NCI-H526 treated with DMSO at 0.1 percent for 48 hours (cell line): ENCODE data around the gene ITPK1.

Experiments used
- DNase-seq: peaks from one replicate; lab custom pipeline; 2025; lab: John Stamatoyannopoulos, UW

The ITPK1 gene

DNA sequence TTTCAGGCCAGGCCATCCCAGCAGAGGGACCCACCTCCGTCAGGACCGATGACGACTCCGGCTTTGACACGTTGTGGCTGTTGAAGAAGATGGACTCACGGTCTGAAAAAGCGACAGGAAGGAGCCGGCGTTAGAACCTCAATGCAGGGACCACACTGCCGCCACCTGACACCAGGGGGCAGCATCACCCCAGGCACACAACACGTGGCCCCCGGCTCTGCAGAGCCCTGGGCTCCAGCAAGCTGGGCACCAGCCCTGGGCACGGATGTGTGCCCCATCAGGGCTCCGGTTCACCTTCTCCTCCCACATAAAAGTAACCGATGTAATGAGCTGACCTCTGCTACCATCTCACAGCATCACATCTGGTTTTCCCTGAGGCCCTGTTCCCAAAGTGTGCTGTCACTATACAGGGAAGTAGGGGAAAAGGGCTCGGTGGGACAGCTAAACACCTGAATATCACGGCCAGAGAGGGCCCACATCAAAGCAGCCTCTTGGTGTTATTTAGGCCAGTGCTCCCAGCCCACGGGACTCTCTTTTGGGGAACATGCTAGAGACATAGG is 163.7 kb downstream of the ITPK1 start:
- DNase-seq: peak; percentile 39

GRCh38 chr14:92951261-92951660 is 164.5 kb downstream of the ITPK1 start:
- DNase-seq: no peak

DNA sequence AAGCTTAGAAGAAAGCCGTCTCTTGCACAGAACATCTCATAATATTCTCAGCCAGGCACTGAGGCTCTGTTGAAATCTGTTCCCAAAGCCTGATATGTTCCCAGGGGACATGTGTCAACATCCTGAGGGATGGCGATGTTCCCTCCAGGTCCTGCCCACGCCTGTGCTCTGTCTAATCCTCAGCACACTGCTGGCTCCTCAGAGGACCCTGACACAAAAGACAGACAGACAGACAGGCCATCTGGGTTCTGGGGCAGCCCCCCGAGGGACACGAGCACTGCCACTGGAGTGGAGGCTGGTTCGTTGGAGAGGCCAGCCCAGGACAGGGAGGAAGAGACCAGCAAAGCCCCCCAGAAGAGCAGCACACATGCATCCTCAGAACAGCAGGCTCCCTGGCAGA is 165.0 kb downstream of the ITPK1 start:
- DNase-seq: no peak

GRCh38 chr14:92950193-92950540 is 165.6 kb downstream of the ITPK1 start:
- DNase-seq: no peak

DNA sequence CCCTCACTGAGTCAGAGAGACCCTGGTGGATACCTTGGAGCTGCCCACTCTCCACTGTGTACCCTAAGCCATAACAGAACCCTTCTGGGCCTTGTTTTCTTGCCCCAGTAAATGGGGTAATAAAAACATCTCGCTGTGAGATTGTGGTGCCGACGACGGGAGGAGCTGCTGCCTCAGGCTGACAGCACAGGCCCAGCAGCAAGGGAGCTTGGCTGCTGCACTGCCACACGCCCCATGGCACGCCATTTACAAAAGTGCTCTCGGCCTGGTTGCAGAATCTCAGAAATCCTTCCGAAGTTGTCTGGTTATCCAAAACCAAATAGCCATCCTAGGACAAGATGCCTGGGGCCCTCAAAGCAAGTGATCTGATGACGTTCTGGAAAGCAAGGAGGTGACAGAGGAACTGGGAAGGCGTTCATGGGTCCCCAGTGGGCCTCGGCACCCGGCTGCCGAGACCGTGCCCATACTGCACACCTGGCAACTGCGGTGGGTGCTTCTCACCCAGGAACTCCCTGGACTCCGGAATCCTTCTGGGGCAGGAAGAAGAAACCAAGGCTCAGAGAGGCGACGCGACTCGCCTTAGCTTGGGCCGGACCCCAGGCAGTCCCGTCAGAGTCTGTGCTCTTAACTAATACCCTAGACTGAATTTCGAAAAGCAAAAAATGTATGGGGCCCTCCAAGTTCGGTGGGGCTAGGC is 166.1 kb downstream of the ITPK1 start:
- no peak for DNase-seq

DNA sequence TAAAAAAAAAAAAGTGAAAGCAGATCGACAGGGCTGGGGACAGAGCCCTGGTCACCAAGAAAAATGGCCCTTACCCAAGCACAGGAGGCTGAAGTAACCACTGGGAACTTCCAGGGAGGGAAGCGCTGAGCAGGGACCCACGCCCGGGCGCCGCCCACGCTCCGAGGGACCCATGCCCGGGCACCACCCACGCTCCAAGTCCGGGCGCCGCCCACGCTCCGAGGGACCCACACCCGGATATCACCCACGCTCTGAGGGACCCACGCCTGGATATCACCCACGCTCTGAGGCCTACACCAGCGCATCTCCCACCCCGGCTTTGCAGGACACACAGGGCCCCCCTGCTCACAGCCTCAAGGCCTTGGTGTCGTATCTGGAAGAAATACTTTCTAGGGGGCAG is 167.1 kb downstream of the ITPK1 start:
- no peak for DNase-seq

GRCh38 chr14:92946847-92947545 is 168.7 kb downstream of the ITPK1 start:
- no peak for DNase-seq

DNA sequence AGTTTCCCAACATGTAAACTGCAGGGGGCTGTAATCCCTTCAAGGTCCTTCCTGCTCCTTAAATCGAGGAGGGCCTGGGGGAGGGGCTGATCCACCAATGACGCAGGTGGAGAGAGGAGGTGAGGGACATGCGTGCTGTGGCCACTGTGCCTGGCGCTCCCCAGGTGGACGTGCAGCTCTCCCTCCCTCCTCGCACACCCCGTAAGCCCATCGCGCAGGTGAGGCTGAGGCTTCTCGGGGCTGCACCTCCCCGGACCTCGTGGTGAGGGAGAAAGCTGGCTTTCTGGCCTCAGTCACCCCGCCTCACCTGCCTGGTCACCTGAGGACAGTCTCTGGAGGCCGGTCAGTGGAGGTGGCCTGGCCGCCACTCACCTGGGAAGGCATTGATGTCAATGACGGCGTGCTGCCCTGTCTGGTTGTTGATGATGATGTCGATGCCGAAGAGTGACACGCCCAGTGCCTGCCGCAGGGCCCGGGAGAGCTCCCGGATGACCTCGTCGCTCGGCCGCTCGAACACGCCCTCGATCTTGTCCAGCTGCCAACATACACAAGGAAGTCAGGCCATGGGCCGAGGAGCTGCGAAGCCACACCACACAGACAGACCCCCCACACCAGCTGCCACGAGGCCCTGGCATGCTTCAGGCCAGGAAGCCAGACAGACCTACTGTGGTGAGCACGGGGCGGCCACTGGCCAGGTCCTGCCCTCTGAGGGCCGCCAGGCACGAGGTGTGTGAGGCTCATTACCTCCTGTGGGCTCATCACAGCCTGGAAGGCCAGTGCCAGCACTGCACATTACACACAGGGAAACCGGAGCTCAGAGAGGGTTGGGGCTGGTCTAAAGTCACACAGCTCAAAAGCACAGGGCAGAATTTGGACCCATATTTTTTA is 169.5 kb downstream of the ITPK1 start:
- no peak for DNase-seq

DNA sequence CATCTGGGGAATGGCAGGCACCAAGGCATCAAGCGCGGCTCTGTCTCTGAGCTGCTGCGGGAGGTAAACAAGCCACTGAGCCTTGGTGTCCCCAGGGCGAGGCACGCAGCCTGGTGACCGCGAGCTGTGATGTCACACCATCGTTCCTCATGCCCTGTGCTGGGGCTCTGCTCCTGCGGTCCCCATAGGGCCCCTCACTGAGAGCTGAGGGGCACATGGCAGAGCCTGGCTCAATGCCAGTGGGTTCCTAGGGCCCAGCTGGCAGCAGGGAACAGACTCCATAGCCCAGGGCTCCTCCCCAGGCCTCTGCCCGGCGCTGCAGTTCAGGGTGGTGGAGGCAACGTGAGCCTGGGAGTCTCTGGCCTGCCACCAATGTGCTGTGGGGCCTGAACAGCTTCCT is 170.2 kb downstream of the ITPK1 start:
- DNase-seq: no peak

DNA sequence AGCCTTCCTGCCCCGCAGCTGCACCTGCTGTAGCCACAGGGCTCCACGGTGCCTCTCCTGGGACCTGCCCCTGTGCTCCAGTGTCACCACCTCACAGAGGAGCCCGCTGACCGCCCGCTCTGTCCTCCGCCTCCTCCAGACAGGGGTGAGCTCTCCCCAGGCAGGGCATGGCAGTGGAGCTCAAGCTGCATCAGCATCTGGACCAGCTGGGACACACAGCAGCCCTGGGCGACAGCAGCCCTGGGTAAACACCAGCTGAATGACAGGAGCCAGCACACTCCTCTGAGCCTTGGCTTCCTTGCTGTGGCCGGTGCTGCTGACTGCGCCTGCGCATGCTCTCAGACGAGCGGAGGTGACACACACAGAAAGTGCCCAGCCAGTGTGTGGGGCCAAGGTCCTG is 170.7 kb downstream of the ITPK1 start:
- no peak for DNase-seq

DNA sequence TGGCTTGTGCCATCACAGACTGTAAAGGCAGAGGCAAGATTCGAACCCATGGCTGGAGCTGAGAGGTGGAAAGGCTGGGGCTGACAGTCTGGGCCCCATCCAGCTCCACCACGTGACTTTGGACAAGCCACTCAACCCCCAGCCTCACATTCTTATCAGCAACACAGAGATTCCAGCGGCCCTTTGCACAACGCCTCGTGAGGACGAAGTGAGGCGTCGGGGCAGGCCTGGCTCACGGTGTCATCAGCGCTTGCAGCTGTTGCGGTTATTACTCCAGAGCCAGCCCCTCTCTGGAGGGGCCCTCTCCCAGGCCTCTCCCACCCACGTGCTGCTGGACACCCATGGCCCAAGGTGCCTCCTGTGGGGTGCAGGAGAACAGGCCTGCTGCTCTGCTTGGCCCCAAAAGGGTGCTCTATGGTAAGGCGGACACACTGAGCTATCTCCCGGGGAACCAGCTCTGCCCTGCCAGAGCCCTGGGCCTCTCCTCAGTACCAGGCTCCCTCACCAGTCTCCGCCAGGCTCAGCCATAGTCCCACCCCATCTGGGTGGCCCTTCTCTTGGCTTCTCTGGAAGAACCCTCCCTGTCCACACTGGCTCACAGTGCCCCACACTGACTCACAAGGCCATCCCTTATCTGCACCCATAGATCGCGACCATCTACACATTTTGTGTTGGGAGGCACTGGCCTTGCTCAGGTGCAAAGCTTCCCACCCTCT is 171.7 kb downstream of the ITPK1 start:
- DNase-seq: no peak

DNA sequence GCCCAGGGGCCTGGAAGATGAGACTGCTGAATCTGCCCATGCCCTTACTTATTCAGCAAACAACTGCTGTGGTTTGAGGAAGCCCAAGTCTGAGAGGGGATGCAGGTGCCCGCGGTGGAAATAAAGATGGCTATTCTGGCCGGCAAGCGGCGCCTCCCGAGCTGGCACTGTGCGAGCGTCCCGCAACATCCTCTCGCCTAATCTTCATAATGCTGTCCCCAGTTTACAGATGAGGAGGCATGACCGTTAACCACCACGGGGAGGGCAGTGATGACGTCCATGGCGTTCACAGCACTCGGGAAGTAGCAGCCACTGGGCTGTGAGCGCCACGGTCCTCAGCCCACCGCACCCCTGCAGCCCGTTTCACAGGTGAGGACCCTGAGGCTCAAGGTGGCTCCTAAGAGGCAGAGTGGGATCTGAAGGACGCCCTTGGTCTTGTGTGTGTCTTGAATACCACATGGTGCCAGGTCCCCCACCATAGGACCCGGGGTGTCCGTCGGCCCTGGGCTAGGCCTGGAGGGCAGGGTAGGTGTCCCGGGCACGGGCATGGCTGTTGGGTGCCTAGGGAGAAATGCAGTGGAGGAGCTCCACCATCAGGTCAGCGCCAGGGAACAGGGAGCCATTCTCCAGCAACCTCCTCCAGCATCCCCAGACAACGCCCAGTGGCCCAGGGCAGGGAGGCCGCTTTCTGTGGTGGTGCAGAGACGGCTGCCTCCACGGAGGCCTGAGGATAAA is 172.6 kb downstream of the ITPK1 start:
- DNase-seq: no peak

- DNase-seq: no peak
Measured at GRCh38 chr14:92942576-92942975, 173.1 kb downstream of the ITPK1 start.

GRCh38 chr14:92942136-92942535 is 173.6 kb downstream of the ITPK1 start:
- DNase-seq: no peak

GRCh38 chr14:92941531-92941930 is 174.2 kb downstream of the ITPK1 start:
- DNase-seq: no peak

DNA sequence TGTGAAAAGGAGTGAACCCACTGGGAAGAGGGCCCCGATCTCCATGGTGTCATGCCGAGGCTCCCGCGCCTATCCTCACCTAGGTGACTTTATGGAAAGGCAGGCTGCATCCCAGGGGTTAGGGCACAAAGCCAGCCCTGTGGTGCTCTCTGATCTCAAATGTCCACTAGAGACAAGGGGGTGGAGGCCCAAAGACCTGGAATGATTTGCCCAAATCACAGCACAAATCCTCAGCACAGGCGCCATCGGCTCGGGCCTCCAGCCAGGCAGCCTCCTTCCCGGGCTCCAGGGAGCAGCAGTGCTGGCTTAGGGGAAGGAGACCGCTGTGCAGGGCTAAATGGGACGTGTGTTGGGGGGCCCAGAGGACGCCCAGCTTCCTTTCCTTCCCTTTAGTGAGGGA is 175.2 kb downstream of the ITPK1 start:
- DNase-seq: no peak

- no peak for DNase-seq
Measured at GRCh38 chr14:92939699-92940098, 176.0 kb downstream of the ITPK1 start.

DNA sequence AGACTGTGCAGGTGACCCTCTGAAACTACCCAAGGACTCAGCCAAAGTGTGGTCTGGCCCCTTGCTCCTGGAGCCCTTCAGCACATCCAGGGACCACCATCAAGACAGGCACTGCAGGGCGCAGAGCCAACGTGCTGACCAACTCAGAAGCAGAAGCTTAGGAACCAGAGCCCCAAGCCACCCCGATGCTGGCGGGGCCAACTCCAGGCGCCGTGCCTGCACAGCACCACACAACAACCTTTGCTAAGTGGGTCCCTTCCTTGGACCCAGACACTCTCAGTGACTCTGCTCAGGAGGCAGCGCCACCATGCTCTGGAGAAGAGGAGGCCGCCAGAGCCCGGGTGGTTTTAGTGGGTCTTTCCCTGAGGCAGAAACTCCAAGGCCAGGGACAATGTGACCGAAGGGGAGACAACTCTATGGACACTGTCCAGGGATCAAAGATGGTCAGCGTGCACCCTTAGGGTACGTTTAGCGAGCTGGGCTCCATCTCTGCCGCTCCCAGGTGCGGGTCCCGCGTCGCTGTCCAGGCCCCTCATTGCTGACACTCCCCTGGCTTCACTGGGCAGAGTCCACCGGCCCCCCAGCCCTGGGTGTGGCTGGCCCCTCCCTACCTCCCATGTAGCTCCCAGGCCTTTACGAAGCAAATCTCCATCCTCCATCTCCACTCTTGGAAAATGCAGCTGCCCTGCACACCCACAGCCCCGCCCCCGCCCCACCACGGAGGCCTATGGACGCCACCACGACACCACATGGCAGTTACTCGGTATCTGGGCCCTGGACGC is 176.6 kb downstream of the ITPK1 start:
- DNase-seq: no peak

GRCh38 chr14:92938235-92938875 is 177.4 kb downstream of the ITPK1 start:
- no peak for DNase-seq
